C4-2B (cell line): ENCODE results near the gene TRPM1.

Experiments
- CTCF ChIP-seq: fragments of 450-650 bp; conservative IDR thresholded peaks from 2 replicates; pipeline ENCODE4 v1.5.1; 2017; ENCODE audit warnings: mild to moderate bottlenecking
- ZFX ChIP-seq: fragments of 450-650 bp; IDR thresholded peaks from 2 replicates; pipeline ENCODE4 v1.6.1; 2017

- TF ChIP-seq CTCF (no peak; the same call in 1 of the 2 replicates), ZFX (no peak)
These were observed 2.4 kb downstream of the TRPM1 start for GRCh38 chr15:31098953-31099740.
